ENCODE measurements around the gene PHKG2. TPM values are rescaled to one million over a fixed set of nuclear protein-coding genes. Genes with fewer than 3 reads are reported as not detected.

PHKG2 gene
- total and polyA plus RNA-seq, 9 donors = 13.1 to 41.6 (median 20.6) TPM

DNA sequence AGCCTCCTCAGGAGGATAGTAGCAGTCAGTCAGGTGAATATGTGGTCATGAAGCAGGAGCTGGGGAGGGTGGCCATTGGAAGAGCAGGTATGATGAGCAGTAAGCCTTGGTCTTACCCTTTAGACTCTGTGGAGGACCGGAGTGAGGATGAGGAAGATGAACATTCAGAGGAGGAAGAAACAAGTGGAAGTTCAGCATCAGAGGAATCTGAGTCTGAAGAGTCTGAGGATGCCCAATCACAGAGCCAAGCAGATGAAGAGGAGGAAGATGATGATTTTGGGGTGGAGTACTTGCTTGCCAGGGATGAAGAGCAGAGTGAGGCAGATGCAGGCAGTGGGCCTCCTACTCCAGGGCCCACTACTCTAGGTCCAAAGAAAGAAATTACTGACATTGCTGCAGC lies 36.5 kb upstream of the PHKG2 start:
- DNase-seq = no peak
- no peak for TF ChIP-seq EP300 (IDR thresholded peaks at IDR 0.05)
- no peak for TF ChIP-seq POLR2A (IDR thresholded peaks at IDR 0.05)
- H3K36me3 ChIP-seq = peaks cover 3% of the 10 kb centered on the region

DNA sequence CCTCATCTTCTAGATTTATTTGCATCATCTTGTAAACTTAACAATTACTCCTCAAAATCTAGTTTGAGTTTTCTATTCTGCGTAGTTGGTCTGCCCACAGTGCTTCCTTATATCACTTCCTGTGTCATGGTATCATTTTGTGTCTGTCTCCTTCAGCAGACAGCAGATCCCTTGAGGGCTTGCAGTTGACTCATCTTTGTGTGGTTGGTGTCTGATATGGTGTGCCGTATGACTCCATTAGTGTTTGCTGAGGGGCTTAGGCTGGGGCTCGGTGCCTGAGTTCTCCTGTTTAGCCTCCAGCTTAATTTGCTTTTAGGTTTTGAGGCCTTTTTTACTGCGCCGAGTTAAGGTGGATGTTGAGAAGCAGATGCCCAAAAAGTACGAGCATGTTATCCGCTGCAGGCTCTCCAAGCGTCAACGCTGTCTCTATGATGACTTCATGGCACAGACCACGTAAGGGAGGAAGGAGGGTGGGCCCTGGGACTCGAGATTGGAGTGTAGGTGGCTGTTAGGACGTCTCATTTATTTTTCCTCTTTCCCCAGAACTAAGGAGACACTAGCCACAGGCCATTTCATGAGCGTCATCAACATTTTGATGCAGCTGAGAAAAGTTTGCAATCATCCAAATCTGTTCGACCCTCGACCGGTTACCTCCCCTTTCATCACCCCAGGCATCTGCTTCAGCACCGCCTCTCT lies 32.3 kb upstream of the PHKG2 start:
- TF ChIP-seq, protein P1, sequence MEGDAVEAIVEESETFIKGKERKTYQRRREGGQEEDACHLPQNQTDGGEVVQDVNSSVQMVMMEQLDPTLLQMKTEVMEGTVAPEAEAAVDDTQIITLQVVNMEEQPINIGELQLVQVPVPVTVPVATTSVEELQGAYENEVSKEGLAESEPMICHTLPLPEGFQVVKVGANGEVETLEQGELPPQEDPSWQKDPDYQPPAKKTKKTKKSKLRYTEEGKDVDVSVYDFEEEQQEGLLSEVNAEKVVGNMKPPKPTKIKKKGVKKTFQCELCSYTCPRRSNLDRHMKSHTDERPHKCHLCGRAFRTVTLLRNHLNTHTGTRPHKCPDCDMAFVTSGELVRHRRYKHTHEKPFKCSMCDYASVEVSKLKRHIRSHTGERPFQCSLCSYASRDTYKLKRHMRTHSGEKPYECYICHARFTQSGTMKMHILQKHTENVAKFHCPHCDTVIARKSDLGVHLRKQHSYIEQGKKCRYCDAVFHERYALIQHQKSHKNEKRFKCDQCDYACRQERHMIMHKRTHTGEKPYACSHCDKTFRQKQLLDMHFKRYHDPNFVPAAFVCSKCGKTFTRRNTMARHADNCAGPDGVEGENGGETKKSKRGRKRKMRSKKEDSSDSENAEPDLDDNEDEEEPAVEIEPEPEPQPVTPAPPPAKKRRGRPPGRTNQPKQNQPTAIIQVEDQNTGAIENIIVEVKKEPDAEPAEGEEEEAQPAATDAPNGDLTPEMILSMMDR (IDR thresholded peaks at IDR 0.05) = no peak
- TF ChIP-seq POLR2A (IDR thresholded peaks at IDR 0.05) (no peak), EP300 (IDR thresholded peaks at IDR 0.05) (no peak)
- Histone ChIP-seq H3K36me3 (peaks cover 3% of the 10 kb centered on the region), H3K9me3 (no peaks in the 10 kb centered on the region), H3K4me3 (no peak overlapping the region), H3K27ac (no peak overlapping the region), H3K4me1 (ENCODE audit: insufficient read depth) (no peaks in the 10 kb centered on the region), H3K27me3 (no peaks in the 10 kb centered on the region)
- DNase-seq = peak in 1 of 5 donors; percentile 7
- intact Hi-C loops (cut with DNase I) = no loop called here
- 79 to 88% (median 79%) methylated on average over 17 of the region's 17 CpGs for WGBS, 3 donors

More for the DNA sequence above, 36.5 kb upstream of the PHKG2 start:
- Histone ChIP-seq H3K4me1 (ENCODE audit: insufficient read depth) (no peaks in the 10 kb centered on the region), H3K4me3 (no peak overlapping the region), H3K27ac (no peak overlapping the region), H3K27me3 (no peaks in the 10 kb centered on the region), H3K9me3 (no peaks in the 10 kb centered on the region)
- intact Hi-C loops (cut with DNase I) = no loop called here
- WGBS, 3 donors = 84 to 98% (median 95%) methylated on average over 1 of the region's 1 CpG

DNA sequence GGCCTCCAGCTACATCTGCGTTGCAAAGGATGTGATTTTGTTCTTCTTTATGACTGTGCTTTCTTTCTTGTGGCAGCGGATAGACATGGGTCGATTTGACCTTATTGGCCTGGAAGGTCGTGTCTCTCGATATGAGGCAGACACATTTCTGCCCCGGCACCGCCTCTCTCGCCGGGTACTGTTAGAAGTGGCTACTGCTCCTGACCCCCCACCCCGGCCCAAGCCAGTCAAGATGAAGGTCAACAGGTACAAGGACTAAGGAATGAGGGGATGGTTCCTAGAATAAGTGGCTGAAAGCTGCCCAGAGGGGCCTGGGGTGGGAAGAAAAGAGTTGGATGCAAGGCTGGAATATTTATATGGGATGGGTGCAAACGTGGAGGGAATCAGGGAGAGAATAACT lies 28.1 kb upstream of the PHKG2 start:
- no peak for TF ChIP-seq POLR2A (IDR thresholded peaks at IDR 0.05)
- TF ChIP-seq, protein P1 (IDR thresholded peaks at IDR 0.05) = no peak
- TF ChIP-seq EP300 (IDR thresholded peaks at IDR 0.05) = no peak
- no peaks in the 10 kb centered on the region for H3K4me1 ChIP-seq (ENCODE audit: insufficient read depth)
- no peaks in the 10 kb centered on the region for H3K9me3 ChIP-seq
- H3K27me3 ChIP-seq = no peaks in the 10 kb centered on the region
- intact Hi-C loops (cut with DNase I) = loop anchor here in 2 of 4 donors (10.0 kb wide), 2 partner anchors 65 to 585 kb away; partner anchors contain the start of gene ZNF629 (in 1 of the 2)
- DNase-seq = no peak
- no peak overlapping the region for H3K27ac ChIP-seq
- 78 to 85% (median 79%) methylated on average over 11 of the region's 11 CpGs for WGBS, 3 donors
- H3K4me3 ChIP-seq = no peak overlapping the region
- peaks cover 2% of the 10 kb centered on the region for H3K36me3 ChIP-seq

DNA sequence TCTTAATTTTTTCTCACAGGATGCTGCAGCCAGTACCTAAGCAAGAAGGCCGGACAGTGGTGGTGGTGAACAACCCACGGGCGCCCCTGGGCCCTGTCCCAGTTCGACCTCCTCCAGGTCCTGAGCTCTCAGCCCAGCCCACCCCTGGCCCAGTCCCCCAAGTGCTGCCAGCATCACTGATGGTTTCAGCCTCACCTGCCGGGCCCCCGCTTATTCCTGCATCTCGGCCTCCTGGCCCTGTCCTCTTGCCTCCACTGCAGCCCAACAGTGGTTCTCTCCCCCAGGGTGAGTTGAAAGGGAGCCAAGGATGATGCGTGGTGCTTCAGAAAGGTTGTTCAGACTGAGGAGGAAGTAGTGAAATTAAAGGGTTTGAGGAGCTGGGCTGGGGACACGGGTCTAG lies 27.5 kb upstream of the PHKG2 start:
- Histone ChIP-seq H3K27me3 (no peaks in the 10 kb centered on the region), H3K4me1 (ENCODE audit: insufficient read depth) (no peaks in the 10 kb centered on the region), H3K27ac (no peak overlapping the region), H3K9me3 (no peaks in the 10 kb centered on the region), H3K4me3 (no peak overlapping the region), H3K36me3 (peaks cover 2% of the 10 kb centered on the region)
- 77 to 87% (median 78%) methylated on average over 8 to 9 of the region's 9 CpGs for WGBS, 3 donors
- intact Hi-C loops (cut with DNase I) = loop anchor here in 2 of 4 donors (10.0 kb wide), 2 partner anchors 64 to 586 kb away; partner anchors contain the start of gene ZNF629 (in 1 of the 2)
- no peak for DNase-seq
- no peak for TF ChIP-seq EP300 (IDR thresholded peaks at IDR 0.05)
- TF ChIP-seq, protein P1 (IDR thresholded peaks at IDR 0.05) = no peak
- no peak for TF ChIP-seq POLR2A (IDR thresholded peaks at IDR 0.05)

DNA sequence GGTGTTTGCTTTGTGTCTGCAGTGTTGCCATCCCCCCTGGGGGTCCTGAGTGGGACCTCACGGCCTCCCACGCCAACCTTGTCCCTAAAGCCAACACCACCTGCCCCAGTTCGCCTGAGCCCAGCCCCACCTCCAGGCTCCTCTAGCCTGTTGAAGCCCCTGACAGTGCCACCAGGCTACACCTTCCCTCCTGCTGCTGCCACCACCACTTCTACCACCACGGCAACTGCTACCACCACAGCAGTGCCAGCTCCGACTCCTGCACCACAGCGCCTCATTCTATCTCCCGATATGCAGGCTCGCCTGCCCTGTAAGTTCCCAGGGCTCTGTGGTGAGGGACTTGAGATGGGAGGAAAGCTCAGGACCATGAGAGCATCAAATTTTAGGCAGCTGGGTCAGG lies 27.1 kb upstream of the PHKG2 start:
- no peaks in the 10 kb centered on the region for H3K4me1 ChIP-seq (ENCODE audit: insufficient read depth)
- H3K4me3 ChIP-seq = no peak overlapping the region
- WGBS, 3 donors = 93 to 96% (median 96%) methylated on average over 8 of the region's 8 CpGs
- DNase-seq = no peak
- intact Hi-C loops (cut with DNase I) = loop anchor here in 2 of 4 donors (10.0 kb wide), 2 partner anchors 64 to 586 kb away; partner anchors contain the start of gene ZNF629 (in 1 of the 2)
- H3K27me3 ChIP-seq = no peaks in the 10 kb centered on the region
- H3K36me3 ChIP-seq = peaks cover 2% of the 10 kb centered on the region
- no peak overlapping the region for H3K27ac ChIP-seq
- TF ChIP-seq, protein P1 (IDR thresholded peaks at IDR 0.05) = no peak
- no peak for TF ChIP-seq POLR2A (IDR thresholded peaks at IDR 0.05)
- no peak for TF ChIP-seq EP300 (IDR thresholded peaks at IDR 0.05)
- no peaks in the 10 kb centered on the region for H3K9me3 ChIP-seq

Data from ovary (tissue), 9 donors.